ENCODE data around the gene UTP25.

Gene UTP25

DNA sequence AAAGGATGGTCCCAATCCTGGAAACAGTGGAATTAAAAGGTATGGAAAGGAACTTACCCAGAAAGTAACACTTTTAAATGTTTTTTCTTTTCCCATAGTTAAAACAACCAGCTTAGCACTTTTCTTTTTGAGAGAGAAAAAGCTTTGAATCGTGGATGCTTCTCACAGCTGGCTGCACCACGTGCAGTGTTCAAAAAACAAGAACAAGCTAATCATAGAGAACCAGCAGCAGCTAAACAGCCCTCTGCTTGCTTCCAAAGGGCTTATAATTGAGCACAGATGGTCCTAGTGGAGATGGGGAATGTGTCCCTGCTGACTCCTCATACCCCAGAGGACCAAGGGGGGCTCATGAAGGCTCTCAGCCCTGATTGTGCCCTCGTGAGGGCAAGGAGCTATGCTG is 26.4 kb downstream of the UTP25 start:
- TF ChIP-seq, protein P1, sequence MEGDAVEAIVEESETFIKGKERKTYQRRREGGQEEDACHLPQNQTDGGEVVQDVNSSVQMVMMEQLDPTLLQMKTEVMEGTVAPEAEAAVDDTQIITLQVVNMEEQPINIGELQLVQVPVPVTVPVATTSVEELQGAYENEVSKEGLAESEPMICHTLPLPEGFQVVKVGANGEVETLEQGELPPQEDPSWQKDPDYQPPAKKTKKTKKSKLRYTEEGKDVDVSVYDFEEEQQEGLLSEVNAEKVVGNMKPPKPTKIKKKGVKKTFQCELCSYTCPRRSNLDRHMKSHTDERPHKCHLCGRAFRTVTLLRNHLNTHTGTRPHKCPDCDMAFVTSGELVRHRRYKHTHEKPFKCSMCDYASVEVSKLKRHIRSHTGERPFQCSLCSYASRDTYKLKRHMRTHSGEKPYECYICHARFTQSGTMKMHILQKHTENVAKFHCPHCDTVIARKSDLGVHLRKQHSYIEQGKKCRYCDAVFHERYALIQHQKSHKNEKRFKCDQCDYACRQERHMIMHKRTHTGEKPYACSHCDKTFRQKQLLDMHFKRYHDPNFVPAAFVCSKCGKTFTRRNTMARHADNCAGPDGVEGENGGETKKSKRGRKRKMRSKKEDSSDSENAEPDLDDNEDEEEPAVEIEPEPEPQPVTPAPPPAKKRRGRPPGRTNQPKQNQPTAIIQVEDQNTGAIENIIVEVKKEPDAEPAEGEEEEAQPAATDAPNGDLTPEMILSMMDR (IDR thresholded peaks at IDR 0.05; ENCODE audit: insufficient read depth, missing control alignments) = no peak
- FAIRE-seq (no peak), DNase-seq (ENCODE audit: insufficient read length, low spot score) (no peak)

DNA sequence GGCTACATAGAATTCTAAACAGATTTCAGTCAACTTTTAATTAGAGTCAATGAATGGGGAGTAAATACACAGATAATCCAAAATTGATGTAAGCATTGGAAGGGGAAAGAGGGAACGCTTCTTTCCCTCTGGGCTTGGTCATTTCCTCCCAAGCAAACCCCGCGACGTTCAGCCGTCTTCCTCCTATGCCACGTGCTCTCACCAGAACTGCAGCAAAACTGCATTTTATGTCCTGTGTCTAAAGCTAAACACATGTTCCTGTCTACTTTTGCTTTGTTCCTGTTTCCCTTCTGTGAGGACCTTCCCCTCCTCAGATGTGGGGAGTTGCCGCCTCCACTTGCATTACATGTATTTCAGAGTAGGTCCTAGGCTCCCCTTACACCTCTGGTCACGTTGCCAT is 27.2 kb downstream of the UTP25 start:
- TF ChIP-seq, protein P1 (IDR thresholded peaks at IDR 0.05; ENCODE audit: insufficient read depth, missing control alignments) = no peak
- DNase-seq (ENCODE audit: insufficient read length, low spot score) = no peak
- no peak for FAIRE-seq

DNA sequence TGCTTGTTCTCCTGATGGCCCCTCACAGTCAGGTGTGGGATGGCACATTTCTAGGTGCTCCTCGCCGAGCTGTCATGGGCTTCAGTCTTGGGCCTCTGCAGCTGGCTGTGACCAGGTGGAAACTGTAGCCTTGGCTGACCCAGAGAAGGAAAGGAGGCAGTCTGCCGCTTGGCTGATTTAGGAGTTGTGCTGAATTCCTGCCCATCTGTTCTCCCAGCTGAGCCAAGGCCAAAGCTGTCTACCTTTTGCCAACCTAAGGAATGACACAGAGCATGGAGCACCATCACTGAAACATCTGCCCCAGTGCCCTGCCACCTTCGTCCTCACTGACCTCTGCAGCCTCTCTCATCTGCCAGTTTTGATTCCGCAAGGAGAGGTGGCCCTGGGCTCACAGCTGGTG is 27.9 kb downstream of the UTP25 start:
- FAIRE-seq (no peak), DNase-seq (ENCODE audit: insufficient read length, low spot score) (no peak)
- TF ChIP-seq, protein P1 (IDR thresholded peaks at IDR 0.05; ENCODE audit: insufficient read depth, missing control alignments) = no peak

DNA sequence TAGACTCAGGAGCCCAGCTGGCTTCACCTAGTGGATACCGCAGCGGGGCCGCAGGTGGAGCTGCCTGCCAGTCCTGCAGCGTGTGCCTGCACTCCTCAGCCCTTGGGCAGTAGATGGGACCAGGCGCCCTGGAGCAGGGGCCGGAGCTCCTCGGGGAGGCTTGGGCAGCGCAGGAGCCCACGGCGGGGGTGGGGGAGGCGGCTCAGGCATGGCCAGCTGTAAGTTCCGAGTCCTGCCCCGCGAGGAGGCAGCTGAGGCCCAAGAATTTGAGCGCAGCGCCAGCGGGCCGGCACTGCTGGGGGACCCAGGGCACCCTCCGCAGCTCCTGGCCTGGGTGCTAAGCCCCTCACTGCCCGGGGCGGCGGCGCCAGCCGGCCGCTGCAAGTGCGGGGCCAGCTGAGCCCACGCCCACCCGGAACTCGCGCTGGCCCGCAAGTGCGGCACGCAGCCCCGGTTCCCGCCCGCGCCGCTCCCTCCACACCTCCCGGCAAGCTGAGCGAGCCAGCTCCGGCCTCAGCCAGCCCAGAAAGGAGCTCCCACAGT is 30.9 kb downstream of the UTP25 start:
- DNase-seq (ENCODE audit: insufficient read length, low spot score) (no peak), FAIRE-seq (no peak)
- TF ChIP-seq, protein P1 (IDR thresholded peaks at IDR 0.05; ENCODE audit: insufficient read depth, missing control alignments) = no peak

DNA sequence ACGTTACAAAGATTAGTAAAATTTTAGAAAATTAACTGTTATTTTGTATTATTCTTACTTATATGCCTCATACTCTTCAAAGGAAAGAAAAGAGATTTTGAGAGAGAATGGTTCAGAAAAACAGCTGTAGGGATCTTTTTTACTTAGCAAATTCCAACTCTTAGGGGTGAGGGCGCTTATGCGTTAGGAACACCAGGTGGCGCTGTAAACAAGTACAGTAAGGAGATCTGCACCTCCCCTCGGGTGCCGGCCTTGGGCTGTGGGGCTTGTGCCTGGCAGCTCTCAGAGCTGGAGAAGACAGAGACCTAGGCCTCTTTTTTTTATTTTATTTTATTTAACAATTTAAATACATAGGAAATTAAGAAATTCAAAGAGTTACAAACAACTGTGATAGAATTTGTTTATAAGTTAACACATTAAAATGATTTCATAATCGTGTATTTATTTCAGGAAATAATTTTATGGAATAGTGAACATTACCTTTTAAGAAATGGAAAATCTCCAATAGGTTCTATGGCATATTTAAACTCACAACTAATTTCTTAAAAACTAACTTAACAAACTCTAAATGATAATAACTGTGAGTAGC is 32.6 kb downstream of the UTP25 start:
- FAIRE-seq (peak; percentile 84), DNase-seq (ENCODE audit: insufficient read length, low spot score) (peak; percentile 74)
- TF ChIP-seq, protein P1 (IDR thresholded peaks at IDR 0.05; ENCODE audit: insufficient read depth, missing control alignments) = peak; percentile 96

DNA sequence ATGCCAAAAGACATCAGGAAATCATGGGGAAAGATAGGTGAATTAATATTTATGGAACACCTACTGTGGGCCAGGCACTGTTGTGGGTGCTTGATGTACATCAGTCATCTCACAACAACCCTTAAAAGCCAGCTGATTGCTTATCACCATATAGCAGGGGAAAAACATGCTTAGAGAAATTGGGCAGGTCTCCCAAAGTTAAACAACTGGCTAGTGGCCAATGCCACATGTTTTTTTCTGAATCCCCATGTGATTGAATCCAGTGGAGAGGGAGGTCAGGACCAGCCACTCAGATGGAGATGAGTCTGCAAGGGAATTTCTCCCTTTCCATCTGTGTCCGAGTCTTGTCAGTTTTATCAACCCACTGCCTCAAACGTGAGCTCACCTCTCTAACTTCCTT is 33.5 kb downstream of the UTP25 start:
- DNase-seq (ENCODE audit: insufficient read length, low spot score) (no peak), FAIRE-seq (peak; percentile 6)
- TF ChIP-seq, protein P1 (IDR thresholded peaks at IDR 0.05; ENCODE audit: insufficient read depth, missing control alignments) = no peak

Measured in D721Med (cell line).